Left kidney (tissue), 2 donors: ENCODE results near the gene MICB. TPM values are rescaled to one million over a fixed set of nuclear protein-coding genes. Genes with fewer than 3 reads are reported as not detected.

ENCODE experiments used
- DNase-seq: peaks from one replicate; pipeline ENCODE4 v3.0.0-alpha.2; 2013
- polyA plus RNA-seq: library from polyadenylated mRNA; unstranded; fragments of 120-200 nt; gene quantifications from one replicate; pipeline ENCODE4 v1.2.1, GENCODE V29; 2013; ENCODE audit not compliant: insufficient read length

MICB gene
- polyA plus RNA-seq, 1 donor: 2.1 TPM

GRCh38 chr6:31560697-31561058 lies 62.7 kb downstream of the MICB start:
- DNase-seq: no peak

Other genes with a start within 250 kb of the MICB start
- gene HLA-C, start 226.1 kb upstream of the MICB start, polyA plus RNA-seq: 61.5 TPM
- gene HLA-B, start 141.0 kb upstream of the MICB start, polyA plus RNA-seq: 99.6 TPM
- gene MICA, start 94.5 kb upstream of the MICB start, polyA plus RNA-seq: 11.2 TPM
- gene MCCD1, start 30.8 kb downstream of the MICB start, polyA plus RNA-seq: 11.9 TPM
- 785 TPM for gene DDX39B, start 43.9 kb downstream of the MICB start, polyA plus RNA-seq
- 8.6 TPM for gene ATP6V1G2, start 48.5 kb downstream of the MICB start, polyA plus RNA-seq
- 15.7 TPM for gene NFKBIL1, start 49.5 kb downstream of the MICB start, polyA plus RNA-seq
- gene LTA, start 74.1 kb downstream of the MICB start, polyA plus RNA-seq: 0.40 TPM
- 0.17 TPM for gene TNF, start 77.4 kb downstream of the MICB start, polyA plus RNA-seq
- gene LTB, start 84.3 kb downstream of the MICB start, polyA plus RNA-seq: 0.91 TPM
- 2.6 TPM for gene LST1, start 88.1 kb downstream of the MICB start, polyA plus RNA-seq
- gene NCR3, start 94.9 kb downstream of the MICB start, polyA plus RNA-seq: not detected
- 60.5 TPM for gene AIF1, start 117.1 kb downstream of the MICB start, polyA plus RNA-seq
- 184 TPM for gene PRRC2A, start 122.6 kb downstream of the MICB start, polyA plus RNA-seq
- gene BAG6, start 154.5 kb downstream of the MICB start, polyA plus RNA-seq: 242 TPM
- gene APOM, start 157.7 kb downstream of the MICB start, polyA plus RNA-seq: 95.0 TPM
- 18.2 TPM for gene C6orf47, start 162.6 kb downstream of the MICB start, polyA plus RNA-seq
- 27.5 TPM for gene GPANK1, start 166.9 kb downstream of the MICB start, polyA plus RNA-seq
- 237 TPM for gene CSNK2B, start 167.9 kb downstream of the MICB start, polyA plus RNA-seq
- gene LY6G5B, start 171.8 kb downstream of the MICB start, polyA plus RNA-seq: 31.1 TPM
- 2.7 TPM for gene LY6G5C, start 182.9 kb downstream of the MICB start, polyA plus RNA-seq
- 60.7 TPM for gene ABHD16A, start 205.2 kb downstream of the MICB start, polyA plus RNA-seq
- gene LY6G6F, start 208.7 kb downstream of the MICB start, polyA plus RNA-seq: 0.32 TPM
- not detected for gene LY6G6D, start 217.2 kb downstream of the MICB start, polyA plus RNA-seq
- gene LY6G6C, start 223.6 kb downstream of the MICB start, polyA plus RNA-seq: 1.1 TPM
- gene MPIG6B, start 225.2 kb downstream of the MICB start, polyA plus RNA-seq: 1.7 TPM
- 148 TPM for gene DDAH2, start 231.2 kb downstream of the MICB start, polyA plus RNA-seq
- gene CLIC1, start 238.4 kb downstream of the MICB start, polyA plus RNA-seq: 268 TPM
- gene MSH5, start 241.9 kb downstream of the MICB start, polyA plus RNA-seq: 62.2 TPM